Aorta (tissue), 5 donors: ENCODE data around the gene APOBEC3H. TPM values are rescaled to one million over a fixed set of nuclear protein-coding genes. Genes with fewer than 3 reads are reported as not detected.
A peak's percentile ranks its signal among the peaks of the same experiment; 100 is the strongest.
"Not testable (repeated sequence)": the region's sequence is repeated elsewhere in the genome, so short reads cannot be mapped to it uniquely, and the experiment has no call there.

Experiments
- ATAC-seq: fragments of 200-7000 bp; cut with Tn5 transposase; one replicate; pipeline ENCODE4 v1.9.1; 2022; ENCODE audit warnings: moderate library complexity; ENCODE audit not compliant: low FRiP score
- DNase-seq, 2 donors: peaks; one replicate each; pipeline ENCODE4 v3.0.0-alpha.2; 2020
- H3K27ac ChIP-seq, 2 donors: one replicate each; pipeline ENCODE4 v1.5.1; 2013; ENCODE audit warnings: low read length in 2 of 2, mild to moderate bottlenecking in 2 of 2, moderate library complexity in 2 of 2, control low read depth in 1 of 2, inconsistent platforms in 1 of 2, low read depth in 1 of 2
- H3K27me3 ChIP-seq, 2 donors: one replicate each; pipeline ENCODE4 v1.6.1; 2013; ENCODE audit warnings: control low read depth in 1 of 2, low read length in 1 of 2, mild to moderate bottlenecking in 1 of 2, moderate library complexity in 1 of 2; ENCODE audit not compliant: insufficient read depth in 2 of 2, control insufficient read depth in 1 of 2
- H3K36me3 ChIP-seq, 2 donors: one replicate each; pipeline ENCODE4 v1.6.1; 2013; ENCODE audit warnings: control low read depth in 1 of 2, low read length in 1 of 2, mild to moderate bottlenecking in 1 of 2; ENCODE audit not compliant: insufficient read depth in 2 of 2, control insufficient read depth in 1 of 2
- H3K4me1 ChIP-seq, 2 donors: one replicate each; pipeline ENCODE4 v1.6.1; 2013; ENCODE audit warnings: low read length in 2 of 2, control low read depth in 1 of 2, mild to moderate bottlenecking in 1 of 2, moderate library complexity in 1 of 2; ENCODE audit not compliant: insufficient read depth in 2 of 2, control insufficient read depth in 1 of 2
- H3K4me3 ChIP-seq, 2 donors: one replicate each; pipeline ENCODE4 v1.5.1; 2013; ENCODE audit warnings: low read length in 2 of 2, control low read depth in 1 of 2, mild to moderate bottlenecking in 1 of 2
- H3K9me3 ChIP-seq: one replicate; pipeline ENCODE4 v1.6.1; 2013; ENCODE audit warnings: mild to moderate bottlenecking, low read length; ENCODE audit not compliant: control insufficient read depth
- WGBS, 2 donors: extraction: QIAGEN DNeasy Blood & Tissue Kit; methylation state at CpG; one replicate each; pipeline ENCODE4 v1.1.7; 2013; 5-methylcytosine and 5-hydroxymethylcytosine counted together
- intact Hi-C, 2 donors: fragments of 100-400 bp; cut with DNase I; formaldehyde crosslinking; loops; one replicate each; pipeline versions ENCODE4 v1.14.2 to v1.15.0; 2022
- polyA plus RNA-seq, 2 donors: library from polyadenylated mRNA; stranded (reverse); fragments of 200-250 nt; gene quantifications; one replicate each; pipeline ENCODE4 v1.2.3, GENCODE V29; 2013
- total RNA-seq, 2 donors: library from RNA; stranded (reverse); fragmentation: NEBNext Ultra II Directional; extraction: Animal tissue kit (Norgen Biotek cat#: 25700); gene quantifications; one replicate each; pipeline ENCODE4 v1.2.1, GENCODE V29; 2021
- donor health status: healthy with polysubstance abuse.
- donor health status: Bipolar disorder and iron deficiency.
- donor health status: DM: no; HTN: no; CAD: no.
- donor health status: DM: no; HTN: no; CAD: no.
- donor health status: DM: yes; HTN: yes; CAD: no.

The APOBEC3H gene
- total and polyA plus RNA-seq, 4 donors, result not detected

DNA sequence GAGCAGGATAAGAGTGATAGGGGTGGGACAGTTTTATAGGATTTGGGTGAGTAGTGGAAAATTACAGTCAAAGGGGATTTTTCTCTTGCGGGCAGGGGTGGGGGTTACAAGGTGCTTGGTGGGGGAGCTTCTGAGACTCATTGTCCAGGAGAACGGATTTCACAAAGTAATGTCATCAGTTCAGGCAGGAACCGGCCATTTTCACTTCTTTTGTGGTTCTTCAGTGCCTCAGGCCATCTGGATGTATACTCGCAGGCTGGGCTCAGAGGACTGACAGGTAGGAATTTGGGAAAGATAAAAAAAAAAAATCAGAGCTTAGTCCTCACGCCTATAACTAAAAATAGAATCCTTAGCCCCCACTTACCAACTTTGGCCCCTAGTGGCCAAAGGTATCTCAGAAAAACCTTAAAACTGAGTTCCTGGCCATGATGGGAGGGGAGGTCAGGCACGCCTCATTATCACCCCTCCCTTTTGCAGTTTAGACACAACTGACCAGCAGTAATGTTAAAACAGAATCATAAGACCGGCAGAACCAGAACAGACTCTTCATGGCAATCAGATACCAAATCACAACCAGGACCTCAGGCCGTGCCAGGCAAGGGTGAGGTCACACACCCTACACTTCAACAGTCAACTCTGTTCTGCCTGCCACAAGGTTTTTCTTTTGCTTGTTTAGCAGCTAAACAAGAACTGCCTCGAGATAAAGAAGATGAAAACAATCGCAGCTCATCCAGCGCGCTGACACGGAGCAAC, 28.8 kb upstream of the APOBEC3H start:
- intact Hi-C loops, result no loop called here
- no peaks in the 10 kb centered on the region for H3K4me1 ChIP-seq
- H3K27me3 ChIP-seq, result no peaks in the 10 kb centered on the region
- H3K36me3 ChIP-seq, result no peaks in the 10 kb centered on the region
- no peaks in the 10 kb centered on the region for H3K9me3 ChIP-seq
- ATAC-seq, result no peak
- H3K27ac ChIP-seq, result no peak overlapping the region
- H3K4me3 ChIP-seq, result no peak overlapping the region
- DNase-seq, result no peak
- 75 to 81% methylated on average over 12 to 13 of the region's 13 CpGs for WGBS, 2 donors

DNA sequence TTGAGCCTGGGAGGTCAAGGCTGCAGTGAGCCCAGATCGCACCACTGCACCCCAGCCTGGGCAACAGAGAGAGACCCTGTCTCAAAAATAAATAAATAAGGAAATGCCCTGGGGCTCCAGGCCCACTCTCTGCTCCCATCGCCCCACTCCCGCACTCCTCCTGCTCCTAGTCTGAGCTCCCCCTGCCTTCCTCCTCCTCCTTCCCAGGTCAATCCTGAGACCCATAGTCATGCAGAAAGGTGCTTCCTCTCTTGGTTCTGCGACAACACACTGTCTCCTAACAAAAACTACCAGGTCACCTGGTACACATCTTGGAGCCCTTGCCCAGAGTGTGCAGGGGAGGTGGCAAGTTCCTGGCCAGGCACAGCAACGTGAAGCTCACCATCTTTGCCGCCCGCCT, 26.9 kb upstream of the APOBEC3H start:
- intact Hi-C loops, result no loop called here
- Histone ChIP-seq H3K27ac (no peak overlapping the region), H3K27me3 (no peaks in the 10 kb centered on the region), H3K9me3 (no peaks in the 10 kb centered on the region), H3K36me3 (no peaks in the 10 kb centered on the region), H3K4me3 (no peak overlapping the region), H3K4me1 (no peaks in the 10 kb centered on the region)
- ATAC-seq (no peak), DNase-seq (no peak)
- WGBS, 2 donors, result 90 to 93% methylated on average over 7 of the region's 7 CpGs

DNA sequence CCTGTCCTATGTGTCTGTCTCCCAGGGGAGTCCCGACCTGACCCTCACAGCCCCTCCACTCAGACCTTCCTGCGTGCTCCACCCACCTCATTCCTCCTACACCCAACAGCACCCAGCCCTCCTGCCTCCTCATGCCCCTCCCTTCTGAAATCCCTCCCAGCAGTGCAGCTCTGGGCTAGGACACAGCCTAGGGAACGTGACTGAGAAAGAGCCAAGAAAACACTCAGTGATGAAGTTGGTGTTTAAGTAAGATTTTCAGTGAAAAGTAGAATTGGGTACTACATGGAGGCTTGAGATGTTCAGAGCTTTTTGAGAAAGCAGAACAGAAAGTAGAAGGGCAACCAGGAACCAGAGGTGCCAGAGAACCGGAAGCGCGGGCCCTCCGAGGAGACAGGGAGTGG, 24.5 kb upstream of the APOBEC3H start:
- 66 to 75% methylated on average over 6 to 7 of the region's 7 CpGs for WGBS, 2 donors
- intact Hi-C loops, H3K4me1 ChIP-seq, H3K9me3 ChIP-seq, H3K27ac ChIP-seq, H3K27me3 ChIP-seq, ATAC-seq, H3K4me3 ChIP-seq, DNase-seq, H3K36me3 ChIP-seq: not testable (repeated sequence)

DNA sequence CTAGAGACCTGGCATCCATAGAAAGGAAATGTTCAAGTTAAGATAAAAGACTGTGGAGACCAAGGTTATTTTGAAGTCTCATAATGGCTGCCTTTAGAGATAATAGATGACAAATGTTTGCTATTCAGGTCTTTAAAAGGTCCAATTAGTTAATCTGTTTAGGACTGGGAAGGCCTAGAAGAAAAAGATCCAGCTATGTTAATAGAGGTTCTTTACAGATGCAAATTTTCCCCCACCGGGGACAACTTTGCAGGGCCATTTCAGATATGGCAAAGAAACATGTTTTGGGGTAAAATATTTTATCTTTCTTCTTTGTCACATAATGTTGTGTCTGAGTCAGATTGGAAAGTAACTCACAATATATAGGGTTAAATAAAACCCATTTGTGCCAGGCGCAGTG, 23.1 kb upstream of the APOBEC3H start:
- Histone ChIP-seq H3K27me3 (no peaks in the 10 kb centered on the region), H3K9me3 (no peaks in the 10 kb centered on the region), H3K27ac (no peak overlapping the region), H3K36me3 (no peaks in the 10 kb centered on the region), H3K4me3 (no peak overlapping the region), H3K4me1 (no peaks in the 10 kb centered on the region)
- WGBS, 2 donors, result 46 to 48% methylated on average over 2 of the region's 2 CpGs
- ATAC-seq (no peak), DNase-seq (no peak)
- intact Hi-C loops, result no loop called here

DNA sequence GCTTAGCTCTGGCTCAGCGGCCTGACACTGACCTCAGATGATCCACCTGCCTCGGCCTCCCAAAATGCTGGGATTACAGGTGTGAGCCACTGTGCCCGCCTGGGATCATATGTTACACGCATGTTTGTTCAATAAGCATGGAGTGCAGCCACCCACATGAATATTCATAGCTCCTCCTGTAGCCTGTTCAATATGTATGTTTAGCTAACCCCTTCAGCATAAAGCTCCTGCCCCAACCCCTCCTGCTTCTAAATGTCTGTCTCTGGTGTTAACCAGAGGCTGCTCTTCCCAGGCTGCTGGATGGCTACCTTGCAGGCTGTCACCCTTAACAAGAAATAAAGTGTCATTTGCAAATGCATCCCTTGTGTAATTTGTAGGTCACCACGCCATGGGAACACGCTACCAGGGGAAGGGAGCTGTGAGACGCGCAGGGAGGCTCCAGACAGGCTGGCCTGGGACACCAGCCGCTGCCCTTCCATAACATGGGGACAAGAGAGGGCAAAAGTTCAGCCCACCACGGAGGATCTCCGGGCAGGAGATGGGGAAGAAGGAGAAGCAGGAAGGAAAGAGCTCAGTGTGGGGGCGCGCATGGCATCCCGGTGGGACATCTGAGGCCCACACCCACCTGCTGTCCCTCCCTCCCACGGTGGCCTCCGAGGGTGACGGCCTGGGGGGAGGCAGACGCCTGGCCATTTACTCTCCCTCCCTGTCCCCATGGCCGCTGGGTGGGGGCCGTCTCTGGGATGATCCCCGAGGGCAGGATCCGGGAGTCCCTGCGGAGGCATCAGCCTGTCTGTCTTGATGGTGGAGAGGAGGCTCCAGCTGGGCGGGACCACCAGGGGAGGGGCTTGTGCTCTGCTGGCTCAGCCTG, 20.7 kb upstream of the APOBEC3H start:
- H3K27ac ChIP-seq, DNase-seq, H3K27me3 ChIP-seq, intact Hi-C loops, H3K4me1 ChIP-seq, H3K4me3 ChIP-seq, H3K36me3 ChIP-seq, H3K9me3 ChIP-seq: not testable (repeated sequence)
- 38 to 48% methylated on average over 12 to 24 of the region's 24 CpGs for WGBS, 2 donors
- peak; percentile 79 for ATAC-seq

DNA sequence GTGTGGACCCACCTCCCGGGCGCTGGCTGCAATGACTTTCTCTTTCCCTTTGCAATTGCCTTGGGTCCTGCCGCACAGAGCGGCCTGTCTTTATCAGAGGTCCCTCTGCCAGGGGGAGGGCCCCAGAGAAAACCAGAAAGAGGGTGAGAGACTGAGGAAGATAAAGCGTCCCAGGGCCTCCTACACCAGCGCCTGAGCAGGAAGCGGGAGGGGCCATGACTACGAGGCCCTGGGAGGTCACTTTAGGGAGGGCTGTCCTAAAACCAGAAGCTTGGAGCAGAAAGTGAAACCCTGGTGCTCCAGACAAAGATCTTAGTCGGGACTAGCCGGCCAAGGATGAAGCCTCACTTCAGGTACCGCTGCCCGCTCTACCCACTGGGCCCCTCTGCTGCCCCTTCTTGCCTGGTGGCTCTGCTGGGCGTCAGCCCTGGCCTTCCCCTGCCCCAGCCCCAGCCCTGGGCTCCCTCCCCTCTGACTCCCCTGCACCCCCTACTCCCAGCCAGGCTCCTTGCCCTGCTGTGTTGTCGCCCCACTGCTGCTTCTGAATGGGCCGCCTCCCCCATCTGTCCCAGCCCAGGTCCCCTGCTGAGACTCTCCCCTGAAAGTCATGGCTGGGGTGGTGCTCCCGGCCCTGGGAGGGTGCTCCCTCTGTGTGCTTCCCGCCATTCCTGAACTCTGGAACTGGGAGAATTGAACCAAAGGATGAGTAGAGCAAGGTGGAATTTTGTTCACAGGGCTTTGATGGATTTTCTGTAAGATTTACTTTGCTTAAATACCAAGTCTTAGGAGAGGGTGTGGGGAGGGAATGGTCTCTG, 19.8 kb upstream of the APOBEC3H start, which contains the start of gene APOBEC3G:
Gene APOBEC3G, plus strand, starts transcription at position 250 of the 815 bp plus-strand sequence. Its CDS starts 87 bp downstream, at position 337.
- H3K27ac ChIP-seq, H3K27me3 ChIP-seq, H3K4me1 ChIP-seq, H3K9me3 ChIP-seq, intact Hi-C loops, H3K4me3 ChIP-seq, H3K36me3 ChIP-seq: not testable (repeated sequence)
- ATAC-seq, result peak; percentile 84
- WGBS, 2 donors, result 24 to 34% methylated on average over 13 to 15 of the region's 17 CpGs
- DNase-seq, result peak in 1 of 2 donors; percentile 76

DNA sequence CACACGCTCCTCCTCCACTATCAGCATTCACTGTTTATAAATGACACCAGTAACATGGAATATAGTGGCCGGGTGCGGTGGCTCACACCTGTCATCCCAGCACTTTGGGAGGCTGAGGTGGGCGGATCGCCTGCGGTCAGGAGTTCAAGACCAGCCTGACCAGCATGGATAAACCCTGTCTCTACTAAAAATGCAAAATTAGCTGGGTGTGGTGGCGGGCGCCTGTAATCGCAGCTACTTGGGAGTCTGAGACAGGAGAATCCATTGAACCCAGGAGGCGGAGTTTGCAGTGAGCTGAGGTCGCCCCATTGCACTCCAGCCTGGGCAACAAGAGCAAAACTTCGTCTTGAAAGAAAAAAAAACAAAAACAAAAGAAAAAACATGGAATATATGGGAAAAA, 19.1 kb upstream of the APOBEC3H start:
- 91 to 96% methylated on average over 12 of the region's 12 CpGs for WGBS, 2 donors

GRCh38 chr22:39078329-39078728, 18.7 kb upstream of the APOBEC3H start:
- no peaks in the 10 kb centered on the region for H3K4me1 ChIP-seq
- H3K27me3 ChIP-seq, result no peaks in the 10 kb centered on the region
- intact Hi-C loops, result no loop called here
- 91 to 95% methylated on average over 8 of the region's 8 CpGs for WGBS, 2 donors
- no peak for ATAC-seq
- H3K36me3 ChIP-seq, result no peaks in the 10 kb centered on the region
- H3K4me3 ChIP-seq, result no peak overlapping the region
- no peak overlapping the region for H3K27ac ChIP-seq
- no peak for DNase-seq
- no peaks in the 10 kb centered on the region for H3K9me3 ChIP-seq

More for the DNA sequence above, 19.1 kb upstream of the APOBEC3H start:
- H3K36me3 ChIP-seq, H3K9me3 ChIP-seq, DNase-seq, H3K4me3 ChIP-seq, H3K27me3 ChIP-seq, H3K27ac ChIP-seq, ATAC-seq, H3K4me1 ChIP-seq, intact Hi-C loops: not testable (repeated sequence)
